Inflammatory macrophage (primary cell): ENCODE measurements around the gene MCM10.
"Not testable (repeated sequence)": the region's sequence is repeated elsewhere in the genome, so short reads cannot be mapped to it uniquely, and the experiment has no call there.

ENCODE experiments used
- DNase-seq, 2 donors: peaks; one replicate each; pipeline ENCODE4 v3.0.0-alpha.2; 2020 to 2022
- total RNA-seq, 18 experiments: gene quantifications; one replicate each; lab custom pipeline; 2026; ENCODE audit warnings: mixed read lengths in 6 of 18, inconsistent platforms in 2 of 18; lab: John Stamatoyannopoulos, UW

Gene MCM10
- 2.4 to 30.6 (median 15.3) reads per million in 18 experiments for total RNA-seq

- peak; percentile 100 for DNase-seq
These were observed at the start of gene MCM10 for GRCh38 chr10:13160934-13161856. MCM10 (plus strand) TSS chr10:13161558; CDS start chr10:13164203, 2,645 bp downstream.

GRCh38 chr10:13113544-13113943, 47.8 kb upstream of the MCM10 start:
- DNase-seq = no peak

DNA sequence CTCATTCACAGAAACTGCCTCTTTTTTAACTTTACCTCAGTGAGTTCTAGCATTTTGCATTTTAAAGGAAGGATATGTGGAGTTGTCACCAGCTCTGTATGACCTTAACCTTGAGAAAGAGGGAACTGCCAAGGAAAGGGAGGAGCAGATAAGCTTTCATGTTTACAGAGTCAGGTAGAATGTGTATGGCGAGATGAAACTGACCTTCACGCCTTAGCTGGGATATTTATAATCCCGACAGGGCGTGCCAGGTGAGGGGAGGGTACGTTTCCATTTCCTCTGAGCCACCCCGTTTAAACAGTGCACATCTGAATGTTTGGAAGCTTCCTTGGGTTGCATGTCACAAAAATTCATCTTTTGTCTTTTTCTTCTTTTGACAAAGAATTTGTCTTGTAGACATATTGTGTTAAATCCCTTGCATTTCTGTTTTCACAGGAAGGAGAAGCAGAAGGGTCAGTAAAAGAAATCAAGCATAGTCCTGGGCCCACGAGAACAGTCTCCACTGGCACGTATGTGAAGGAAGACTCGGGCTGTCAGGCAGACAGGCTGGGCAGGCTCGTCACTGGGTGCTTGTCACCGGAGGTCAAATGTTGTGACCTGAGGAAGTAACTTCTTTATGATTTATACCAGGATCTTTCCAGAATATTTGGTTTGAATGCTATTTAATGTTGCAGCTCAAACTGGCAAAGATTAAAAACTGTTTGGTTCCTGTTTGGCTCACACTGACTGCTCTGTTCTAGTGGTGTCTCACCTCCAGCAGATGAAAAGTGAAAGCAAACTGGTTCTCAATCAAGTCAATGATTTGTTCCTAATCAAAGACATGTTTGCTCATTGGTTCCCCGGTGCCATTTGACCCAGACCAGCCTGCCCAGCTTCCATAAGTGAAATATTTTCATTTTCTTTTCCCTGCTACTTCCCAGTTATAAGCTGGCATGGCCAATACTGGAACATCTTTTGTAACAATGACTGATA, 45.2 kb upstream of the MCM10 start:
- no peak for DNase-seq

GRCh38 chr10:13117841-13118783, 43.2 kb upstream of the MCM10 start:
- DNase-seq = peak; percentile 74 to 91

DNA sequence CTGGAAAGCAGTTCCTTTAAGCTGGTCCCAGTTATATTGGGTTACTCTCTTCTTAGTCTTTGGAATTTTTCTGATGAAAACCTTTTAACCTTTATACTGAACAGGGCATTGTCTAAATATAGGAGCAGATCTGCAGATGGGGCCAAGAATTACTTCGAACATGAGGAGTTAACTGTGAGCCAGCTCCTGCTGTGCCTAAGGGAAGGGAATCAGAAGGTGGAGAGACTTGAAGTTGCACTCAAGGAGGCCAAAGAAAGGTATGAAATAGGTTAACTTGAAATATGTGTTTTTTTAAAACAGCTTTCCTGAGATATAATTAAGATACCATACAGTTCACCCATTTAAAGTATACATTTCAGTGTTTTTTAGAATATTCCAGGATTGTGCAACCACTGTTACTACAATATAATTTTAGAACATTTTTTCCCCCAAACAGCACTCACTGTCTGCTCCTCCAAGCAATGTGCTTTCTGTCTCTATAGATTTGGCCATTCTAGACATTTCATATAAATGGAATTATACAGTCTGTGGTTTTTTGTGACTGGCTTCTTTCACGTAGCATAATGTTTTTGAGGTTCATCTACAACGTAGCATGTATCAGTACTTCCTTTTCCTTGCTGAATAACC, 42.5 kb upstream of the MCM10 start:
- DNase-seq = no peak

DNA sequence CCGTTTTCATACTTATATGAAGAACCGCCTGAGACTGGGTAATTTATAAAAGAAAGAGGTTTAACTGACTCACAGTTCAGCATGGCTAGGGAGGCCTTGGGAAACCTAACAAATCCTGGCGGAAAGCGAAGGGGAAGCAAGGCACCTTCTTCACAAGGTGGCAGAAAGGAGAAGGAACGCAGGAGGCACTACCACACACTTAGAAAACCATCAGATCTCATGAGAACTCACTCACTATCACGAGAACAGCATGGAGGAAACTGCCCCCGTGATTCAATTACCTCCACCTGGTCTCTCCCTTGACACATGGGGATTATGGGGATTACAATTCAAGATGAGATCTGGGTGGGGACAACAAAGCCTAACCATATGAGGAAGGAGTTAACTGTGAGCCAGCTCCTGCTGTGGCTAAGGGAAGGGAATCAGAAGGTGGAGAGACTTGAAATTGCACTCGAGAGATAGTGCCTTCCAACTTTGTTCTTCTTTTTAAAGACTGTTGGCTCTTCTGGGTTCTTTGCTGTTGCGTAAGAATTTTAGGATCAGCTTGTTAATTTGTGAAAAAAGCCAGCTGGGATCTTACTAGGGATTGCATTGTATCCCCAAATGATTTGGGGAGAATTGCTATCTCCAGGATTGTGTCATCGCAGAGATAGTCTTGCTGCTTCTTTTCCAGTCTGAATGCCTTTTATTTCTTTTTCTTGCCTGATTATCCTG, 40.4 kb upstream of the MCM10 start:
- peak in 1 of 2 donors; percentile 5 for DNase-seq

- DNase-seq = no peak
These were observed 39.9 kb upstream of the MCM10 start for GRCh38 chr10:13121500-13121854.

DNA sequence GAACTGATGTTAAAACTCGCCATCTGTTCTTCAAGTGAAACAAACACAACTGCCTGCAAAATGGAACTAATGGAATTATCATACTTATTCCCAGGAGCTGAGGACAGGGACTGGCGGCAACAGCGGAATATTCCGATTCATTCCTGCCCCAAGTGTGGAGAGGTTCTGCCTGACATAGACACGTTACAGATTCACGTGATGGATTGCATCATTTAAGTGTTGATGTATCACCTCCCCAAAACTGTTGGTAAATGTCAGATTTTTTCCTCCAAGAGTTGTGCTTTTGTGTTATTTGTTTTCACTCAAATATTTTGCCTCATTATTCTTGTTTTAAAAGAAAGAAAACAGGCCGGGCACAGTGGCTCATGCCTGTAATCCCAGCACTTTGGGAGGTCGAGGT, 24.7 kb upstream of the MCM10 start:
- no peak for DNase-seq

DNA sequence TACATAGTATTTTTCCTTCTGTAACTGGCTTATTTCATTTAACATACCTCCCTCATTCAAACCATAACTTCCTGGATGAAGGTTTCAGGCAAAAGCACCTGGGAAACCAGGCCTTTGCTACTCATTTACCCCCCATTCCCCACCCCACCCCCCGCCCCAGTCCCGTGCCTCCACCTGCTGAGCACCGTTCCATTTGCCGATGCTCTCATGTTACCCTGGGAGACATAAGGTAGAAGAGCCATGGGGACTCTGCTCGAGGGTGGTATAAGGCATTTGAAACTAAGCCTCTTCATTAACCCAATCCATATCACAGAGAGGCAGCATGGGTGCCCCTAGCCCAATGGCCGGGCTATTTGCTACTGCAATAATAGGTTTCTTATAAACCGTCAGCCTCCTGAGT, 22.2 kb upstream of the MCM10 start:
- DNase-seq = no peak

DNA sequence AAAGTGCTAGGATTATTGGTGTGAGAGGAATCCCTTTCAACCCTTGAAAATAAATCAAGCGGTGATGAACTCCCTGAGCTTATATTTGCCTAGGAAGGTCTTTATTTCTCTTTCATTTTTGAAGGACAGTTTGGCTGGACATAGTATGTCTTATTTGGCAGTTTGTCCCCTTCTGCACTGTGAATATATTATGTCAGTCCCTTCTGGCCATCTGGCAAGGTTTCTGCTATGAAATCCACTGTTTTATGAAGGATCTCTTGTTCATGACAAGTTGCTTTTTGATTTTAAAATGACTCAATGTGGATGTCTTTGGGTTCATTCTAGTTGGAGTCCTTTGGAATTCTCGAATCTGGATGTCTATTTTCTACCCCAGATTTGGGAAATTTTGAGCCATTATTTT, 21.7 kb upstream of the MCM10 start:
- no peak for DNase-seq

GRCh38 chr10:13140627-13141190, 20.6 kb upstream of the MCM10 start:
- no peak for DNase-seq

GRCh38 chr10:13143766-13144165, 17.6 kb upstream of the MCM10 start:
- DNase-seq = no peak

DNA sequence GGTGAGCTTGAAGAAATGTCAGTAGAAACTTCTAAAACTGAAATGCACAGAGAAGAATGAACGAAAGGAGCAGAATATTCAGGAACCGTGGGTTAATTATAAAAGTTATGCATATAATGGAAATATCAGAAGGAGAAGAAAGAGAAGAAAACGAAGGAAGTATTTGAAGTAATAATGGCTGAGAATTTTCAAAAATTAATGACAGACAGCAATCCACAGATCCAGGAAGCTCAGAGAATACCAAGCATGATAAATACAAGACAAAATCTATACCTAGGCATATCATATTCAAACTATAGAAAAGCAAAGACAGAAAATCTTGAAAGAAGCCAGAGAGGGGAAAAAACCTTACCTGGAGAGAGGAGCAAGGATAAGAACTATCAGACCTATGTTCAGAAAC, 16.5 kb upstream of the MCM10 start:
- no peak for DNase-seq

- DNase-seq = no peak
These were observed 15.0 kb upstream of the MCM10 start for GRCh38 chr10:13146379-13146778.

DNA sequence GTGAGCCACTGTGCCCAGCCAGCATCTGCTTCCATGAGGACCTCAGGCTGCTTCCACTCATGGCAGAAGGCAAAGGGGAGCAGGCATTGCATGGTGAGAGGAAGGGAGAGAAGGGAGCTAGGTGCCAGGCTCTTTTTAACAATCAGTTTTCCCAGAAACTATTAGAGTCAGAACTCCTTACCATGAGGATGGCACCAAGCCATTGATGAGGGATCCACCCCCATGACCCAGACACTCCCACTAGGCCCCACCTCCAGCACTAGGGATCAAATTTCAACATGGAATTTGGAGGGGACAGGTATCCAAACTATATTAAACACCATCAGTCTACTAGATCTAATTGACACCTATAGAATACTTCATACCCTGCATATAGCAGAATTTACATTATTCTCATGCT, 14.2 kb upstream of the MCM10 start:
- no peak for DNase-seq

DNA sequence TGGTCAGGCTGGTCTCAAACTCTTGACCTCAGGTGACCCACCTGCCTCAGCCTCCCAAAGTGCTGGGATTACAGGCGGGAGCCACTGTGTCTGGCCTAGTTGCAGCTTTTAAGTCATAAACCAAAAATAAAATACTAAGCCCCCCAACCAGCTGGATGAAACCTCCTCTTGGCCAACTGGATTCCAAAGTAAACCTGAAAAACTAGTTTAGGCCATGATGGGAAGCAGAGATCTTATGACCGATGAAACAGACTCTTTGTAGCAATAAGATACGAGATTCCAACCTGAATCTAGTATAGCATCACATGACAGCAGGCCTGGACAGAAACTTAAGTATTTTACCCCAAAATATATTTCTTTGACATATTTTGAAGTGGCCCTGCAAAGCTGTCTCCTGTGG, 9.1 kb upstream of the MCM10 start:
- no peak for DNase-seq

DNA sequence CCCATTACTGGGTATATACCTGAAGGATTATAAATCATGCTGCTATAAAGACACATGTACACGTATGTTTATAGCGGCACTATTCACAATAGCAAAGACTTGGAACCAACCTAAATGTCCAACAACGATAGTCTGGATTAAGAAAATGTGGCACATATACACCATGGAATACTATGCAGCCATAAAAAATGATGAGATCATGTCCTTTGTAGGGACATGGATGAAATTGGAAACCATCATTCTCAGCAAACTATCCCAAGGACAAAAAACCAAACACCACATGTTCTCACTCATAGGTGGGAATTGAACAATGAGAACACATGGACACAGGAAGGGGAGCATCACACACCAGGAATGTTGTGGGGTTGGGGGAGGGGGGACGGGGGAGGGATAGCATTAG, 5.5 kb upstream of the MCM10 start:
- not testable (repeated sequence) for DNase-seq

GRCh38 chr10:13158401-13158800, 3.0 kb upstream of the MCM10 start:
- peak; percentile 9 to 16 for DNase-seq

- DNase-seq = no peak
These were observed 506 bp downstream of the MCM10 start for GRCh38 chr10:13161857-13162271.

- DNase-seq = no peak
These were observed 2.5 kb downstream of the MCM10 start for GRCh38 chr10:13163859-13164258.

GRCh38 chr10:13165177-13165576, 3.8 kb downstream of the MCM10 start:
- no peak for DNase-seq
